Activated gamma-delta T cell treated with Interleukin-2 at 50 U/mL for 16 hours (primary cell): Measurements from ENCODE around the gene PRPS1.
"Not testable (repeated sequence)": the region's sequence is repeated elsewhere in the genome, so short reads cannot be mapped to it uniquely, and the experiment has no call there.

ENCODE experiments used
- DNase-seq: peaks from one replicate; pipeline ENCODE4 v3.0.0-alpha.2; 2020

The PRPS1 gene

DNA sequence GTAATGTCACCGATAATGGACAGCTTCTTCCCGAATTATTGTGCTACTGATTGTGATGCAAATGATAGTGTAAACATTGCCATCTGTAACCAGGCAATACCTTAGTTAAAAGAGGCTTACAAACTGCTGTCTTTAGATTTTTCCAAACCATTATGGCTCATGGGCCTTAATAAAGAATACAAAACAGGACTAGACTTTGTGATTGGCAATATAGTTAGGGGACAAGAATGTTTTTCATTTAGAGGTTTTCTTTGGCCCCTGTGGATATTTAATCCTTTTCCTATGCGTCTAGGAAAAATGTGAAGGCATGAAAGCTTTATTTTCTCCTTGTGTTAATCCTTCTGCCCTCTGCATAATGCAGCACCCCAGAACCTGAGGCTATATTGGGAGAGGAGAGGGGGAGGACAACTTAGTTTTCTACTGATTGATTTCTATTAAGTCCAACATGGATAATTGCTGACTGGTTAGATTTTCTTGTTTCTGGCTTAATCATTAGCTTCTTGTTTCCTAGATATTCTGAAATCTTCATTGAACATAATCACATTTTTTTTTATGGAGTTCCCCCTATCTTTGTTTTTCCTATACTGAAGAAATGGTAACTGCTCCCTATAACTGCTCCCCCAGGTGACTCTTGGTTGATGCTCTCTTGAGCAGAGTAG lies 1.9 kb downstream of the PRPS1 start:
- no peak for DNase-seq

- no peak for DNase-seq
Measured at GRCh38 chrX:107632346-107632745, 4.0 kb downstream of the PRPS1 start.

GRCh38 chrX:107646735-107647134 lies 18.4 kb downstream of the PRPS1 start:
- DNase-seq, result no peak

DNA sequence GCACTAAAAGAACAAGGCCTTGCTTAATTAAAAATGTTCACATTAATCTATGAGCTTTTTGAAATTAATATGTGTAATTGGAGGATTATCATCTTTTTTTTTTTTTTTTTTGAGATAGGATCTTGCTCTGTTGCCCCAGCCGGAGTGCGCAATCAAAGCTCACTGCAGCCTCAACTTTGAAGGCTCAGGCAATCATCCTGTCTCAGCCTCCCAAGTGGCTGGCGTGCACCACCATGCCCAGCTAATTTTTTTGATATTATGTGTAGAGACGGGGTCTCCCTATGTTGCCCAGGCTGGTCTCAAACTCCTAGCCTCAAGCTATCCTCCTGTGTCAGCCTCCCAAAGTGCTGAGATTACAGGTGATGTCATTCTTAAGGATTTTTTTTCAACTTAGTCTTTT lies 20.0 kb downstream of the PRPS1 start:
- no peak for DNase-seq

GRCh38 chrX:107654566-107654871 lies 26.2 kb downstream of the PRPS1 start:
- DNase-seq, result no peak

GRCh38 chrX:107654872-107655761 lies 26.8 kb downstream of the PRPS1 start:
- peak; percentile 70 for DNase-seq

GRCh38 chrX:107656978-107657377 lies 28.7 kb downstream of the PRPS1 start:
- no peak for DNase-seq

DNA sequence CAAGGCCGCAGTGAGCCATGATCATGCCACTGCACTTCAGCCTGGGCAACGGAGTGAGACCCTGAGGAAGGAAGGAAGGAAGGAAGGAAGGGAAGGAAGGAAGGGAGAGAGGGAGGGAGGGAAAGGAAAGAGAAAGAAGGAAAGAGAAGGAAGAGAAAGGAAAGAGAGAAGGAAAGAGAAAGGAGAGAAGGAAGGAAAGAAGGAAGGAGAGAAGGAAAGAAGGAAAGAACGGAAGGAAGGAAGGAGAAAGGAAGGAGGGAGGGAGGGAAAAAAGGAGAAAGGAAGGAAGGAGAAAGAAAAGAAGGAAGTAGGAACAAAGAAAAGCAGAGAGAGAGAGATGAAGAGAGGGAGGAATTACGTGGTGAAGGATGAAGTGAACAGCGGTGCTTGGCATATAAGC lies 30.4 kb downstream of the PRPS1 start:
- DNase-seq, result no peak

DNA sequence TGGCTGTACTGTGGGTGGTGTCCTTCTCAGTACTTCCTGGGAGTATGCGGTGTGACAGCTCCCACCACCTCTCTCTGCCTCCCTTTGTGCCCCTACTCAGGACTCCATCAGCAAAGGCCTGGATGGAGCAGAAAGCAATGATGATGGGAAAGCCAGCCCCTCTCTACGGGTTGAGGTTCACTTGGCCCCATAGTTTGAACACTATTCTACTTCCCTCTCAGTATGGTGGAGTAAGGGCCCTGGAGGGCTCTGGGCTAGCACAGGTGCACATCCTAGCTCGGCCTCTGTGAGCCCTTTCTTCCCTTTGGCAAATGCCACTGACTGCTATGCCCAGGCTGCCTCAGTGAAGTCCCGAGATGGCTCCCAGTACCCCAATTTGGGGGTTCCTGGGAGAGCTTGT lies 31.0 kb downstream of the PRPS1 start:
- DNase-seq, result no peak

GRCh38 chrX:107659768-107660167 lies 31.5 kb downstream of the PRPS1 start:
- no peak for DNase-seq

DNA sequence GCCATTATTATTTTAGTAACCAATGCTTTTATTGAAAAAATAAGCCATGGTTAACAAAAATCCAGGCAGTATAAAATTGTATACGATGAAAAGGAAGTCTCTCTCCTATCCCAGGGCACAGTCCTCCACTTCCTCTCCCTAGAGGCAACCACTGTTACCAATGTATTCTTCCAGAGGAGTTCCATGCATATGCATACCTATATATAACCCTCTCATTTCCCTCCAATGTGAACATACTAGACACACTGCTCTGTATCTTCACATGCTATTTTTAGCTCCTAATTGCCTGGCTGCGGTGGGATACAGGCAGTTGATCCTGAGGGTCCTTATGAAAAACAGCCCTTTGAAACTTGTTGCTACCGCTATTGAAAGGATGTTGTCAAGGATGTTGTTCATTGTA lies 33.8 kb downstream of the PRPS1 start:
- DNase-seq, result no peak

GRCh38 chrX:107662824-107663223 lies 34.5 kb downstream of the PRPS1 start:
- no peak for DNase-seq

DNA sequence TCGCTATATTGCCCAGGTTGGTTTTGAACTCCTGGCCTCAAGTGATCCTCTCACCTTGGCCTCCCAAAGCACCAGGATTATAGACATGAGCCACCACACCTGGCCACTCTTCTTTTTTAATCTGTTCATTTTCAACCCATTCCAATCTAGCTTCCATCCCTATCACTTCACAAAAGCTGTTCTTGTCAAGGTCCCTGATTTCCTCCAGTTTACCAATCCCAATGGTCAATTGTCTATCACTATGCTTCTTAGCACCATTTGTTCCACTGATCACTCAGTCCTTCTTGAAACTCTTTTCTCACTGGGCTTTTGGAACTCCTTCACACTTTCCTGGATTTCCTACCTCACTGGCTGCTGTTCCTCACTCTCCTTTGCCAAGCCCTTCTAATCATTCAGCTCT lies 38.6 kb downstream of the PRPS1 start:
- DNase-seq, result no peak

- DNase-seq, result no peak
Measured at GRCh38 chrX:107667426-107667825, 39.1 kb downstream of the PRPS1 start.

DNA sequence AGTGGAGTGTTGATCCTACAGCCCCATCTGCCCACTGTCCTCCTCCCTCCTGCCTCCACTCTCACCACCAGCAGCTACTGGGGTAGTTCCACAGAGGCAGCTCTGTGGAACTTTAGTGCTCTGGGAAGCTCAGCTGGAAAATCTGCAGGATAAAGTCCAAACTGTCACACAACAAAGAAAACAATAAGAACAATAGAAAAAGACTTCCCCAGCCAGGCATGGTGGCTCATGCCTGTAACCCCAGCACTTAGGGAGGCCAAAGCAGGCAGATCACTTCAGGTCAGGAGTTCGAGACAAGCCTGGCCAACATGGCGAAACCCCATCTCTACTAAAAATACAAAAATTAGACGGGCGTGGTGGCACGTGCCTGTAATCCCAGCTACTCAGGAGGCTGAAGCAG lies 40.4 kb downstream of the PRPS1 start:
- DNase-seq, result not testable (repeated sequence)

DNA sequence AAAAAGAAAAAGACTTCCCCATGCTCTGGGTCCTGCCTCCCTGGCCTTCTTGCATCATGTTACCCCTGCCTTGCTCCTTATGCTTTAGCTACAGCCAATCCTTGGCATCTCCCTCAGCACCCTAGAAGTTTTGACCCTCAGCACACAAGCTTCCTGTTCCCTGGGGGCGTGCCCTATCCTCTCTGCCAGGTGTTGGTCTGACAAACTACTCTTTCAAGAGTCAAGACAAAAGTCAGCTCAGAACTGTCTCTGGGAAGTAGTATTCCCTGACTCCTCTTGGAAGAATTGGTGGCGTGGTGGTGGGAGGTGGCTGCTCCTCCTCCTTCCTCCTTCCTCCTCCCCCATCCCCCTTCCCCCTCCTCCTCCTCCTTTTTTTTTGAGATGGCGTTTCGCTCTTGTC lies 41.0 kb downstream of the PRPS1 start:
- no peak for DNase-seq

DNA sequence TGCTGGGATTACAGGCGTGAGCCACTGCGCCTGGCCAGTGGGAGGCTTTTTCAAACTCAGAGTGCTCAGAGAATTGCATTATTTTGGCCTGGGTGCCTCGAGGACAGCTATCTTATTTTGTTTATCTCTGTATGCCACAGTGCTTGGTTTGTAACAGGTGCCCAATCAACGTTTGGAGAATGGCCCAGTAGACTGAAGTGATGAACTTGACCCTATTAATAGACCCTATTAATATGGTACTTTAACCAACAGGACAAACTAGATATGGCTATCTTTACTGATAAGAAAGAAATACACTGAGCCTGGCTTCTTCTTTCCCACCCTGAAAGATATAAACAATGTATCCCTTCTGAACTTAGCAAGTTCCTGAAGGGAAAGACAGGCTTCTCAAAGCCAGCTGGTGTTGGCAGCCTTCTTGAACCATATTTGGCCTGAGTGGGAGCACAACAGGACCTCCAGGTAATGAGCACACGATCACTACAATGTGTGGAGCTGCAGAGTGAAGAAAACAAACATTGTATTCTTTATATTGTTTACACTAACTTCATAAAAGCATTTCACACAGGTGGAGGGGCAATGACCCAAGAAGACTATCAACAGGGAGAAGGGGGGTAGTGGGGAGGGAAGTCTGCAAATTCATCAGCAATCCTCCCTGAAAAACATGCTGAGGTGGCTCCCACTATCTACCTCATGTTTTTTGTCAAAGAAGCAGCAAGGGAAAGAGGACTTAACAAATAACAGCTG lies 41.7 kb downstream of the PRPS1 start:
- DNase-seq, result no peak

GRCh38 chrX:107671256-107671655 lies 42.9 kb downstream of the PRPS1 start:
- not testable (repeated sequence) for DNase-seq

GRCh38 chrX:107672955-107673378 lies 44.7 kb downstream of the PRPS1 start:
- DNase-seq, result peak; percentile 80

- DNase-seq, result no peak
Measured at GRCh38 chrX:107673431-107673830, 45.1 kb downstream of the PRPS1 start.

DNA sequence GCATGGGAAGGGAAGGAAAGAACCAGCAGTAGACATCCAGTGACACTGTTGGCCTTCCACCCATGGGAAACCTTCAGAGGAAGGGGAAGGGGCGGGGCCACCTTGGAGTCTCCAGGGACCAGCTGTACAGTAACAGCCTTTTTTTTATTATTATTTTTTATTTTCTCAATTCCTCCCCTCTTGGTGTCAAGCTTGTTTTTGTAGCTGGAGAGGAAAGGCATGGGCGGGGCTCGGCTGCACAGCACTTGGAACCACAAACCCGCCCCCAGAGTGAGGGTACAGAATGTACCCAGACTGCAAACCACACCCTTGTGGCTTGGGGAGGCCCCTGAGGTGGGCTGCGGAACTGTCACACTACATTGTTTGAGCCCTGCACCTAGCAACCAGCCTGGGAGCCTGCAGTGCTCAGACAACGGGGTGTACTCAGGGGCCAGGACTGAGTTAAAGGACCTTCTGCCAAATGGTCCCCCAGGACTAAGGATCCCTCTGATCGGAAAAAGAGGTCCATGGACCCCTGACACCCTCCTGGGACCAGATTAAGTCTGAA lies 45.7 kb downstream of the PRPS1 start:
- DNase-seq, result peak; percentile 92

DNA sequence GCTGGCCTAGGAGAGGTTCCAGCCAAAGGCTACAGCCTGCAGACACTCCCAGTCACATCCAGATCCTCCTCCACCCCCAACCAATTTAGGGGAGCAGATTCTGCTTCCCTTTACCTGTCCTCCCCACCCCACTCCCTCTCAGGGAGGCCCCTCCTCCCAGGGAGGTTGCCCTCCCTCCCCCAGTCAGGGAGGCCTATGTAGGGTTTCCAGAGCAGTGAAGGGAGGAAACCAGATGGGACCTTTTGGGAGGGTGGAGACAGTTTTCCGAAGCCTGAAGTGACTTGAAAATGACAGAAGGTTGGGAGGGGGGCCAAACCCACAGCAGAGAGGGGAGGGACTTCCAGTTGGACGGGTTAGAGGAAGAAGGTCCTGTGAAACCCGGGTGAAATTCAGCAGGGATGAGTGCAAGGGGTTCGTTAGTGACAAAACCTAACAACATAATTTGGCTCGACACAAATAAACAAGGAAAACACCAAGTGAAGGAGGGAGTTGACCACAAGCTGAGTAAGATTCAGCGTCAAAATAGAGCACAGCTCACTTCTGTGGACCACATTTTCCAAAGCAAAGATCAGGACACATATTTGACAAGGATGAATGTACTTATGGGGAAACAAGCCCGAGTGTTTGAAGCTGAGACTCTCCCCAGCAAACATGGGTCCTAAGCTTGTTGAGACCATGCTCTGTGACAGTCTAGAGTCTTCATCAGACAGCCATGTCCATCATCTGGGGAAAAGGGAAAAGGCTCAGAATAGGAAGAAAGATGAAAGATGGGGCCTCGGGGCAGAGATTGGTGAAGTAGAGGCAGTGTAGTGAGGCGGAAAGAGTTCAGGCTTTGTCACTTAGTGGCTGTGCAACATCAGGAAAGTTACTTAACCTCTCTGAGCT lies 46.4 kb downstream of the PRPS1 start:
- DNase-seq, result peak; percentile 32

DNA sequence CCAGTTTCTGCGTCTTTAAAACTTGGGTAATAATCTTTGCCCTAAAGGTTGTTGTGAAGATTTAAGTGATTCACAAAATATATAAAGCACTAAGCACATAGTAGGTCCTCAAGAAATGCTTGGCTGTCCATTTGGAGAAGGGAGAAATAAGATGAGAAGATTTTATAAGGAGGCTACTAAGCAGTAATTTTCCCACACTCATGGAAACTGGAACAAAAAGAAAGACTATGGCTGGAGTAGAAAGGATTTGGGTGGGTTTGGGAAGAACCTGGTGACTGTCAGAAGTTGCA lies 47.0 kb downstream of the PRPS1 start:
- no peak for DNase-seq
